Heart right ventricle (tissue), 16 donors: ENCODE measurements around the gene ELMO1. TPM values are rescaled to one million over a fixed set of nuclear protein-coding genes. Genes with fewer than 3 reads are reported as not detected.

Experiments used
- ATAC-seq, 8 donors: fragments of 200-7000 bp; cut with Tn5 transposase; one replicate each; pipeline ENCODE4 v1.9.1; 2020; ENCODE audit warnings: mild to moderate bottlenecking in 8 of 8, moderate library complexity in 8 of 8, moderate number of reproducible peaks in 1 of 8
- DNase-seq, 2 donors: peaks; one replicate each; pipeline ENCODE4 v3.0.0-alpha.2; 2020
- H3K27ac ChIP-seq, 10 donors: fragments of 200-600 bp; sonication (generic) in 2 of 10; one replicate each; pipeline versions ENCODE4 v1.5.0 to v1.8.0; 2020 to 2022; ENCODE audit warnings: mild to moderate bottlenecking in 3 of 10
- H3K27me3 ChIP-seq, 7 donors: fragments of 200-600 bp; one replicate each; pipeline ENCODE4 v1.8.0; 2021 to 2022; ENCODE audit warnings: mild to moderate bottlenecking in 2 of 7
- H3K36me3 ChIP-seq, 9 donors: fragments of 200-600 bp; sonication (generic) in 1 of 9; one replicate each; pipeline versions ENCODE4 v1.5.0 to v1.8.0; 2020 to 2022; ENCODE audit warnings: mild to moderate bottlenecking in 2 of 9
- H3K4me1 ChIP-seq, 9 donors: fragments of 200-600 bp; sonication (generic) in 1 of 9; one replicate each; pipeline versions ENCODE4 v1.5.0 to v1.8.0; 2020 to 2022; ENCODE audit warnings: mild to moderate bottlenecking in 4 of 9
- H3K4me3 ChIP-seq, 10 donors: fragments of 200-600 bp; sonication (generic) in 2 of 10; one replicate each; pipeline versions ENCODE4 v1.5.0 to v1.8.0; 2020 to 2022; ENCODE audit warnings: mild to moderate bottlenecking in 7 of 10, moderate library complexity in 2 of 10
- H3K9me3 ChIP-seq, 11 donors: fragments of 200-600 bp in 10 of 11; sonication (generic) in 2 of 11; one replicate each; pipeline versions ENCODE4 v1.5.0 to v1.8.0; 2013 to 2022; ENCODE audit warnings: mild to moderate bottlenecking in 2 of 11, control low read depth in 1 of 11, moderate library complexity in 1 of 11
- CTCF ChIP-seq, 9 donors: fragments of 200-600 bp; sonication (generic) in 2 of 9; IDR thresholded peaks; one replicate each; pipeline versions ENCODE4 v1.5.0 to v1.8.0; 2021 to 2022; ENCODE audit warnings: antibody characterized with exemption in 9 of 9, mild to moderate bottlenecking in 5 of 9, moderate library complexity in 1 of 9
- WGBS, 2 donors: extraction: QIAGEN DNeasy Blood & Tissue Kit; methylation state at CpG; one replicate each; pipeline ENCODE4 v1.1.7; 2013; ENCODE audit warnings: inconsistent platforms in 1 of 2; 5-methylcytosine and 5-hydroxymethylcytosine counted together
- intact Hi-C, 10 donors: fragments of 100-400 bp; cut with DNase I; formaldehyde crosslinking; loops; one replicate each; pipeline versions ENCODE4 v1.11.1 to v1.14.2; 2022
- polyA plus RNA-seq, 2 donors: library from polyadenylated mRNA; stranded (reverse); fragments of 200-250 nt; gene quantifications; one replicate each; pipeline ENCODE4 v1.2.3, GENCODE V29; 2013
- total RNA-seq, 10 donors: library from RNA; stranded (reverse); fragmentation: NEBNext Ultra II Directional in 3 of 10; extraction: Animal tissue kit (Norgen Biotek cat#: 25700) in 3 of 10; gene quantifications; one replicate each; pipeline versions ENCODE4 v1.2.1 to v1.2.4, GENCODE V29; 2021 to 2023
- donor health status: Arrhythmogenic right ventricular cardiomyopathy.
- donor health status: ischemic (EF 13 %, LVEDD 7.1; RV severe dilation, severe dysfunction).
- donor health status: healthy with polysubstance abuse.
- donor health status: DM: no; HTN: yes; CAD: no.
- donor health status: DM: no; HTN: no; CAD: no.
- donor health status: ischemic (EF 25% LVEDD 6.9; RV normal size, moderate dysfunction).
- donor health status: ischemic (EF 25% LVEDD 5.7; RV mildly dilated, moderate dysfunction).
- donor health status: healthy.
- donor health status: DM: yes; HTN: yes; CAD: no.
- donor health status: Ischemic cardiomyopathy.
- donor health status: ischemic (EF 35%, LVEDD 5.7; RV mildly dilated, moderate dysfunction).
- donor health status: nonischemic (EF 11% LVEDD 7.7; RV severe dilation, severe dysfunction).
- donor health status: DM: yes; HTN: yes; CAD: no.
- donor health status: PGD.
- donor health status: ischemic (EF 29% LVEDD 5.4; RV normal size, mild dysfunction).
- donor health status: nonischemic (EF 23%, LVEDD 6.1; RV moderate dilation, normal function).

ELMO1 gene
- total and polyA plus RNA-seq, 12 donors: 8.5 to 18.0 (median 13.9) TPM

GRCh38 chr7:36827726-36828703, 620.6 kb downstream of the ELMO1 start:
- 78 to 79% methylated on average over 8 of the region's 8 CpGs for WGBS, 2 donors
- DNase-seq: no peak
- no peaks in the 10 kb centered on the region for H3K36me3 ChIP-seq
- TF ChIP-seq CTCF (IDR thresholded peaks at IDR 0.05): no peak
- ATAC-seq: no peak
- H3K4me3 ChIP-seq: no peak overlapping the region
- H3K27ac ChIP-seq: no peak overlapping the region
- H3K27me3 ChIP-seq: no peaks in the 10 kb centered on the region
- intact Hi-C loops: no loop called here
- H3K9me3 ChIP-seq: peaks cover 0 to 18% (median 0%) of the 10 kb centered on the region in 11 donors
- no peaks in the 10 kb centered on the region for H3K4me1 ChIP-seq

GRCh38 chr7:36825501-36825900, 623.2 kb downstream of the ELMO1 start:
- Histone ChIP-seq H3K27ac (no peak overlapping the region), H3K4me1 (peaks cover 0 to 3% (median 0%) of the 10 kb centered on the region in 9 donors), H3K27me3 (no peaks in the 10 kb centered on the region), H3K9me3 (peaks cover 0 to 5% (median 0%) of the 10 kb centered on the region in 11 donors), H3K36me3 (no peaks in the 10 kb centered on the region), H3K4me3 (no peak overlapping the region)
- TF ChIP-seq CTCF (IDR thresholded peaks at IDR 0.05): no peak
- 87% methylated on average over 4 of the region's 4 CpGs for WGBS, 2 donors
- DNase-seq: no peak
- no peak for ATAC-seq
- intact Hi-C loops: no loop called here

GRCh38 chr7:36823353-36823752, 625.3 kb downstream of the ELMO1 start:
- H3K4me1 ChIP-seq: peaks cover 0 to 3% (median 0%) of the 10 kb centered on the region in 9 donors
- H3K9me3 ChIP-seq: no peaks in the 10 kb centered on the region
- intact Hi-C loops: no loop called here
- DNase-seq (no peak), ATAC-seq (no peak)
- WGBS, 2 donors: 85 to 87% methylated on average over 9 of the region's 9 CpGs
- TF ChIP-seq CTCF (IDR thresholded peaks at IDR 0.05): no peak
- H3K4me3 ChIP-seq: no peak overlapping the region
- no peak overlapping the region for H3K27ac ChIP-seq
- no peaks in the 10 kb centered on the region for H3K27me3 ChIP-seq
- H3K36me3 ChIP-seq: no peaks in the 10 kb centered on the region

GRCh38 chr7:36821617-36822016, 627.0 kb downstream of the ELMO1 start:
- TF ChIP-seq CTCF (IDR thresholded peaks at IDR 0.05): no peak
- no peak for DNase-seq
- H3K9me3 ChIP-seq: no peaks in the 10 kb centered on the region
- H3K27me3 ChIP-seq: no peaks in the 10 kb centered on the region
- H3K27ac ChIP-seq: no peak overlapping the region
- H3K36me3 ChIP-seq: no peaks in the 10 kb centered on the region
- H3K4me1 ChIP-seq: peaks cover 0 to 3% (median 0%) of the 10 kb centered on the region in 9 donors
- intact Hi-C loops: no loop called here
- ATAC-seq: no peak
- H3K4me3 ChIP-seq: no peak overlapping the region
